ENCODE measurements around the gene SLC25A22.

GRCh38 chr11:825366-826226 lies 27.5 kb upstream of the SLC25A22 start:
- TF ChIP-seq EP300 (IDR thresholded peaks at IDR 0.05; ENCODE audit: borderline replicate concordance in 1 of 2, control insufficient read depth in 1 of 2, low read depth in 2 of 2, low read length in 2 of 2) = no peak
- TF ChIP-seq ZNF274 (IDR thresholded peaks at IDR 0.05; ENCODE audit: insufficient read depth, insufficient read length) = no peak
- TF ChIP-seq, protein P1, sequence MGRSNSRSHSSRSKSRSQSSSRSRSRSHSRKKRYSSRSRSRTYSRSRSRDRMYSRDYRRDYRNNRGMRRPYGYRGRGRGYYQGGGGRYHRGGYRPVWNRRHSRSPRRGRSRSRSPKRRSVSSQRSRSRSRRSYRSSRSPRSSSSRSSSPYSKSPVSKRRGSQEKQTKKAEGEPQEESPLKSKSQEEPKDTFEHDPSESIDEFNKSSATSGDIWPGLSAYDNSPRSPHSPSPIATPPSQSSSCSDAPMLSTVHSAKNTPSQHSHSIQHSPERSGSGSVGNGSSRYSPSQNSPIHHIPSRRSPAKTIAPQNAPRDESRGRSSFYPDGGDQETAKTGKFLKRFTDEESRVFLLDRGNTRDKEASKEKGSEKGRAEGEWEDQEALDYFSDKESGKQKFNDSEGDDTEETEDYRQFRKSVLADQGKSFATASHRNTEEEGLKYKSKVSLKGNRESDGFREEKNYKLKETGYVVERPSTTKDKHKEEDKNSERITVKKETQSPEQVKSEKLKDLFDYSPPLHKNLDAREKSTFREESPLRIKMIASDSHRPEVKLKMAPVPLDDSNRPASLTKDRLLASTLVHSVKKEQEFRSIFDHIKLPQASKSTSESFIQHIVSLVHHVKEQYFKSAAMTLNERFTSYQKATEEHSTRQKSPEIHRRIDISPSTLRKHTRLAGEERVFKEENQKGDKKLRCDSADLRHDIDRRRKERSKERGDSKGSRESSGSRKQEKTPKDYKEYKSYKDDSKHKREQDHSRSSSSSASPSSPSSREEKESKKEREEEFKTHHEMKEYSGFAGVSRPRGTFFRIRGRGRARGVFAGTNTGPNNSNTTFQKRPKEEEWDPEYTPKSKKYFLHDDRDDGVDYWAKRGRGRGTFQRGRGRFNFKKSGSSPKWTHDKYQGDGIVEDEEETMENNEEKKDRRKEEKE (IDR thresholded peaks at IDR 0.05) = no peak
- TF ChIP-seq ASH2L (IDR thresholded peaks at IDR 0.05; ENCODE audit: borderline replicate concordance, low read depth) = no peak
- TF ChIP-seq, protein P2, sequence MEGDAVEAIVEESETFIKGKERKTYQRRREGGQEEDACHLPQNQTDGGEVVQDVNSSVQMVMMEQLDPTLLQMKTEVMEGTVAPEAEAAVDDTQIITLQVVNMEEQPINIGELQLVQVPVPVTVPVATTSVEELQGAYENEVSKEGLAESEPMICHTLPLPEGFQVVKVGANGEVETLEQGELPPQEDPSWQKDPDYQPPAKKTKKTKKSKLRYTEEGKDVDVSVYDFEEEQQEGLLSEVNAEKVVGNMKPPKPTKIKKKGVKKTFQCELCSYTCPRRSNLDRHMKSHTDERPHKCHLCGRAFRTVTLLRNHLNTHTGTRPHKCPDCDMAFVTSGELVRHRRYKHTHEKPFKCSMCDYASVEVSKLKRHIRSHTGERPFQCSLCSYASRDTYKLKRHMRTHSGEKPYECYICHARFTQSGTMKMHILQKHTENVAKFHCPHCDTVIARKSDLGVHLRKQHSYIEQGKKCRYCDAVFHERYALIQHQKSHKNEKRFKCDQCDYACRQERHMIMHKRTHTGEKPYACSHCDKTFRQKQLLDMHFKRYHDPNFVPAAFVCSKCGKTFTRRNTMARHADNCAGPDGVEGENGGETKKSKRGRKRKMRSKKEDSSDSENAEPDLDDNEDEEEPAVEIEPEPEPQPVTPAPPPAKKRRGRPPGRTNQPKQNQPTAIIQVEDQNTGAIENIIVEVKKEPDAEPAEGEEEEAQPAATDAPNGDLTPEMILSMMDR (IDR thresholded peaks at IDR 0.05 in 2 of 3, conservative IDR thresholded peaks at IDR 0.05 in 1 of 3; ENCODE audit: control insufficient read depth in 2 of 3, extremely low read depth in 1 of 3, insufficient read depth in 1 of 3, low read depth in 3 of 3, low read length in 3 of 3) = no peak
- no peak for TF ChIP-seq CEBPB (IDR thresholded peaks at IDR 0.05; ENCODE audit: borderline replicate concordance in 1 of 2, low read depth in 2 of 2, low read length in 2 of 2)
- TF ChIP-seq KDM1A (IDR thresholded peaks at IDR 0.05; ENCODE audit: borderline replicate concordance) = no peak
- no peak for TF ChIP-seq ZBED1 (IDR thresholded peaks at IDR 0.05; ENCODE audit: borderline replicate concordance)
- TF ChIP-seq MYC (IDR thresholded peaks at IDR 0.05; ENCODE audit: insufficient read depth, insufficient read length, insufficient replicate concordance, low read length, severe bottlenecking) = no peak
- no peak; the same call in none of the 2 replicates for TF ChIP-seq POLR2A (IDR thresholded peaks at IDR 0.05; ENCODE audit: low read depth, low read length)
- TF ChIP-seq SREBF2 (IDR thresholded peaks at IDR 0.05; ENCODE audit: low read length) = no peak
- TF ChIP-seq POLR2AphosphoS5 (IDR thresholded peaks at IDR 0.05; ENCODE audit: low read length) = peak; percentile 44; the same call in 1 of the 2 replicates
- no peak for TF ChIP-seq FOXK2 (IDR thresholded peaks at IDR 0.05)
- TF ChIP-seq, protein P3, sequence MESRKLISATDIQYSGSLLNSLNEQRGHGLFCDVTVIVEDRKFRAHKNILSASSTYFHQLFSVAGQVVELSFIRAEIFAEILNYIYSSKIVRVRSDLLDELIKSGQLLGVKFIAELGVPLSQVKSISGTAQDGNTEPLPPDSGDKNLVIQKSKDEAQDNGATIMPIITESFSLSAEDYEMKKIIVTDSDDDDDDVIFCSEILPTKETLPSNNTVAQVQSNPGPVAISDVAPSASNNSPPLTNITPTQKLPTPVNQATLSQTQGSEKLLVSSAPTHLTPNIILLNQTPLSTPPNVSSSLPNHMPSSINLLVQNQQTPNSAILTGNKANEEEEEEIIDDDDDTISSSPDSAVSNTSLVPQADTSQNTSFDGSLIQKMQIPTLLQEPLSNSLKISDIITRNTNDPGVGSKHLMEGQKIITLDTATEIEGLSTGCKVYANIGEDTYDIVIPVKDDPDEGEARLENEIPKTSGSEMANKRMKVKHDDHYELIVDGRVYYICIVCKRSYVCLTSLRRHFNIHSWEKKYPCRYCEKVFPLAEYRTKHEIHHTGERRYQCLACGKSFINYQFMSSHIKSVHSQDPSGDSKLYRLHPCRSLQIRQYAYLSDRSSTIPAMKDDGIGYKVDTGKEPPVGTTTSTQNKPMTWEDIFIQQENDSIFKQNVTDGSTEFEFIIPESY (IDR thresholded peaks at IDR 0.05) = no peak
